ENCODE results near the gene NUP93.
"Not testable (repeated sequence)": the region's sequence is repeated elsewhere in the genome, so short reads cannot be mapped to it uniquely, and the experiment has no call there.

Gene NUP93

DNA sequence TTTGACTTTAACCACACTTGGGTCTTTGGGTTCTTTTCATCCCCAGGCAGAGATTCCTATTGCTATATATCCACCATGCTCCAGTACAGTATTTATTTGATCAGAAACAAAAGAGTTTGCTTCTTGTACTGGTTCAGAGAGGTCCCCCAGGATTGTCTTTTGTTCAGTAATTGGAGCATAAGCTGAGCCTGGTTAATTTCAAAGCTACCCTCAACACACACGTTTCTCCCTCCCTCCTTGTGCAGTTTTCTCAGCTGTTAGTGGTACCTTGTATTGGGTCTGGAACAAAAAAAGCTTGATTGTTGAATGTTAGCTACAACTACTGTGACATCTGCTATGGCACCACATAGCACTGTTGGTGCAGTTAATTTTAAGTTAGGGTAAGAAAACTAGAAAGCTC, 50.0 kb downstream of the NUP93 start:
- DNase-seq (ENCODE audit: low read depth) = no peak

- no peak for DNase-seq (ENCODE audit: low read depth)
Observed at GRCh38 chr16:56780646-56781045, 50.7 kb downstream of the NUP93 start.

GRCh38 chr16:56781528-56781961, 51.6 kb downstream of the NUP93 start:
- DNase-seq (ENCODE audit: low read depth) = no peak

DNA sequence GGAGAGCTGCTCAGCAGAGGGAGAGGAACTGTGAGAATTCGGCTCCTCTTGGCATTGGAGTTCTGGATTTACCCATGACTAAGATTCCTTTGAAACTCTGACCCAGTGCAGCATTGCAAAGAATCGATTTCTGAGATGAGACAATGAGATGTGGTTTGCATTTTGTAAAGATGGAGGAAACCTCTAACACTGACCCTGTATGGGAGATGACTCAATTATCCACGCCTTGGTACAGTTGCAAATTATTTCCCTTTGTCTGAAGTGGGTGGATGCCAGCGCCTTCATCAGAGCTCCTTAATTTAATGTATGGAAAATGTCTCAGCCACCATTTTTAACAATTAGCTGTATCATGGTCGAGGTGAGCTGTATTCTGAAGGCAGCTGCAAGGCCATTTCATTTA, 53.4 kb downstream of the NUP93 start:
- no peak for DNase-seq (ENCODE audit: low read depth)

GRCh38 chr16:56785317-56785716, 55.4 kb downstream of the NUP93 start:
- DNase-seq (ENCODE audit: low read depth) = no peak

DNA sequence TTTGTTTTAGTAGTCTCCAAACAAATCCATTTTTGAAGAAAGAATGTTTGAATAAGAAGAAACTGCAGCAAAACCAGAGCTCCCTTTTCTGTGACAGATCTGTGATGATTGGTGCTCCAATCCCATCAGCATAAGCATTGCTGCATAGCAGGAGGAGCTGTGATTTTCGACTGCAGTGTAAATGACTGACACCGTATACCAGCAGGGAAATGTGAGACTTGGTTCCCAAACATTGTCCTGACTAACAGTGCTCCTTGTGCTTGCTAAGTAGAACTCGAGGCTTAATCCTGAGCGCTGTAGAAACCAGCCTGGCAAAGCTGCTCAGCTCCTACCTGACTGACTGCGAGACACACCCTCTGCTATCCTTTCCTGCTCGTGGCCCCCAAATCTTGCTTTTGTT, 57.2 kb downstream of the NUP93 start:
- no peak for DNase-seq (ENCODE audit: low read depth)

DNA sequence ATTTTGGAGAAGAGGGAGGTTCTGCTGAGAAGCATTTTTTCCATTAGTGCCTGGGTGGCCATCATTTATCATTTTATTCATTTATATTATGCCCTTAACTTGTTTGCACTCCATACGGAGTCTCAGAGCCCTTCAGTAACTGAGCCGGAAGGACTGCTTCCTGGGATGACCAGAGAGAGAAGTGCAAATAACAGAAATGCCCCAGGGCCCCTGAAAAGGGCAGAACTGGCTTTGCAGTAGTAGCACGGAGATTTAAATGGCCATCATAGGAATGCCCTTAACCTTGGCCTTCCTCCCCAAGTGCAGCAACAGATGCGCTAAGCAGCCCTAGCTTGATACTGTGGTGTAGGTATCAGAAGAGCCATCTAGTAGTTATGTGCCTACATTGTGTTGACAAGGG, 58.5 kb downstream of the NUP93 start:
- no peak for DNase-seq (ENCODE audit: low read depth)

DNA sequence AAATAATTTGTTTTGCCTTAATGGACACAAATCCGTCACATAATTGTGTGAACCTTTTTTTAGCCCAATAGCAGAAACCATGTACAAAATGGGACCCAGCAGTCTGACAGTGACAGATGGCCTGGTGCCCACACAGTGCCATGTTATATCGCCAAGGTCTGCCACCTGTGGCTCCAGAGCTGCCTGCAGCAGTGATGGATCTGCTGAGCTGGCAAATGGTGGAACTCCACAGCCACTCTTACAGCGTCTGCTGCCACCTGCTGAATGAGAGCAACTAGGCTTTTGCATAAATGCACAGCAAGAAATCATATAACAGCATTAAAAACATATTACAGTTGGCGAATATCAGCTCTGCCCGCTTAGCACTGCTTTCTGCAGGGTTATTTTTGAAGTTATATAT, 59.4 kb downstream of the NUP93 start:
- DNase-seq (ENCODE audit: low read depth) = no peak

DNA sequence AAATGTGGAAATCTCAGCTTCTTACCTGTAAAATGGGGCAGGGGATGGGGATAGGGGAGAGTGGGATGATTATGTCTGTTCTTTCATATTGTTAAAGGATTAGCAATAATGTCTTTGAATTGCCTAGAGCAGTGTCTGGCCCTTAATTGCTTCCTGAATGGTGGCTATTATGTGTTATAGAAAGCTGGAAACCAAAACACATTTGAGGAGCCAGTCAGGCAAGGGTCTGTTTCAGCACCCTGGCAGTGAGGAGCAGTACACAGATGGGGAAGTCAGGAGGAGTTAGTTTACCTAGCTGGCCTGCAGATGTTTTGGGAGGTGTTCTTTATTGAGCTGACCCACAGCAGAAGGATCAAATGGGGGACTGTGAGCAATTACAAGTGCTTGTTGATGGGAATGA, 63.0 kb downstream of the NUP93 start:
- DNase-seq (ENCODE audit: low read depth) = no peak

GRCh38 chr16:56793492-56793891, 63.6 kb downstream of the NUP93 start:
- DNase-seq (ENCODE audit: low read depth) = no peak

DNA sequence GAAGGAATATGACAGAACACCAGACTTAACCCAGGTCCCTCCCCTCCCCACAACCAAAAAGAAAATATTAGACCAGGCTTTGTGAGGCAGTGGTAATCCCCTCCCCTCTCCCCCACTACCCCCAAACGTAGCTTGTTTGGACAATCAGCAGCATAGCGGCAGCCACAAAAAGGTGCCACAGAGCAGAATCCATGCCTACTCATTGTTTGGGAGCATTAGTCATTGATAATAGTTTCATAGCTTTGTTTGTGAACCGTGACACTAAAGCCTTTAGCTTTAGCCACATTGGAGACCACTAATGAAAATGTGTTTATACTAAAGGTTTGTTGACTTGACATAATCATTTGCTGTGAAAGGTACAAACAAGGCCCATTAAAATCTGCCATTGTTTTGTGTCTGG, 65.1 kb downstream of the NUP93 start:
- no peak for DNase-seq (ENCODE audit: low read depth)

- not testable (repeated sequence) for DNase-seq (ENCODE audit: low read depth)
Observed at GRCh38 chr16:56797038-56797437, 67.1 kb downstream of the NUP93 start.

DNA sequence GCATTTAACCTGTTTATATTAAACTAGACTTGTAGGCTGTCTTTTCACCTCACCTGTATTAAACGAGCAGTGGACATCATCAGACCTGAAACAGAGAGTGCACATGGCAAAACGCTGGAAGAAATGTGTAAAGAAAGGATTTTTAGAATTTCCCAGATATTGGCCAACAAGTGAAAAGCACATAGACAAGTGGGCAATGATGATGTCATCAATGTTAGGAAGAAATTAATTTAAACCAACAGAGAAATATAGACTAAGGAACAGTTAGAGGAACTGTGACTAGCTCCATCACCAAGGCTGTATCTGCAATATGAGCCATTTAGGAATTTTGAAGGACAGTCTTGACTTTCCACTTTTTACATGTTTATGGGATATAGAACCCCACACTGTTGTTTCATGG, 67.9 kb downstream of the NUP93 start:
- no peak for DNase-seq (ENCODE audit: low read depth)

- DNase-seq (ENCODE audit: low read depth) = no peak
Observed at GRCh38 chr16:56798955-56799354, 69.0 kb downstream of the NUP93 start.

- no peak for DNase-seq (ENCODE audit: low read depth)
Observed at GRCh38 chr16:56800355-56800754, 70.4 kb downstream of the NUP93 start.

DNA sequence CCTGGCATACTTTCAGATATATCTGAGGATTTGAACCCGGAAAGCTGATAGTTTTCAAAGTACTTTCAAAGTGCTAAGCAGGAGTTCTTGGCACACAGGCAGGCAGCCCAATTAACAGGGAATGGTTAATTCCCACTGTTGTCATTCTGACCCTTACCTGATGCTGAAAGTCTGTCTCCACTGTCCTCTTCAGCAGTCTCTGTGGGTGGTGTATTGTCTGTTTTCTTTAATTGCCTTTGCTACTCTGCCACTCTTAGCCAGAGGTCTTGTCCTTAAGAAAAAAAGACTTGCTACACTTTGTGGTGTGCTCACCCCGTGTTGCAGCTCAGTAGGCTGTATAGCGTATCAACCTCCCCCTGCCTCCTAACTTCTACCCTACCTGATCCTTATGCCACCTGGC, 71.8 kb downstream of the NUP93 start:
- DNase-seq (ENCODE audit: low read depth) = no peak

DNA sequence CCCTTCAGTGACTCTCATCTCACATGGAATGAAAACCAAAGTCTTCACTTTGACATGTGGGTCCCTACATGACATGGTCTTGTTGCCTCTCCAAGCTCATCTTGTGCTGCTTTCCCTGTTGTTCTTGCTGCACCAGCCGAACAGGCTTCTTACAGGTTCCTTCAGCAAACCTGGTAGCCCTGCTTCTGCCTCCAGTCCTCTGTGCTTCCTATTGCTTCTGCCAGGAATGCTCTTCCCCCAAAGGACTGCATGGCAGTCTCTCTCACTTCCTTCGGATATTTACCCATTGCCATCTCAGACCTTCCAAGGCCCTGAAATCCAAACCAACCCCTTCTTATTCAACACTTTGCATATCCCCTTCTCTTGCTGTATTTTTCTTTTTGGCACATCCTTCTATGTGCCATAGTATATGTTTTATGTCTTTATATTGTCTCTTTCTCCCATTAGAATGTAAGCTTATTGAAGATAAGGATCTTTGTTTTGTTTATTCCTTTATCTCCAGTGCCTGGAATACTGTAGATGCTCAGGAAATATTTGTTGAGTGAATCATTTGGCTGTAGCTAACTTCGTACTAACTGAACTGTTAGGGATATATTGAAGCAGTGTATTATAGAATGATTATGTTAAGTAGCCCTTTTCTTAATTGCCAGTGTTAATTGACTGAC, 77.2 kb downstream of the NUP93 start:
- no peak for DNase-seq (ENCODE audit: low read depth)

GRCh38 chr16:56807676-56808067, 77.7 kb downstream of the NUP93 start:
- not testable (repeated sequence) for DNase-seq (ENCODE audit: low read depth)

- no peak for DNase-seq (ENCODE audit: low read depth)
Observed at GRCh38 chr16:56810954-56811353, 81.0 kb downstream of the NUP93 start.

GRCh38 chr16:56811602-56812001, 81.7 kb downstream of the NUP93 start:
- not testable (repeated sequence) for DNase-seq (ENCODE audit: low read depth)

DNA sequence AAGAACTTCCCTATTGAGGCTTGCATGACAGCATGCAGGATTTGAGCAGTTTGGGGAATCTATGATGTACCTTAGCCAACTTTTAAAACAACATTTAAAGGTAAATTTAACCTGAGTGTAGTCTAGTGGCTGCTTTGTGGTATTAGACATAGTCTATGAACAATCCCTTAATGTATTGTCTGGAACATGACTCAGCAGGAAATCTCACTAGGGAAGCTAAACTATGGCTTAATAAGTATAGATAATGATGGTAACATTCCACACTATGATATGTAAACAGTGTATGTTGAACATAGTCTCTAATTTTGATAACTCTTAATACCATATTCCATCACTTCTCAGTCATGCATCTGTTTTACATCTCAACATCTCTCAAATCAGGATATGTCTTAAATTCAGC, 83.0 kb downstream of the NUP93 start:
- no peak for DNase-seq (ENCODE audit: low read depth)

GRCh38 chr16:56814537-56815432, 84.9 kb downstream of the NUP93 start:
- no peak for DNase-seq (ENCODE audit: low read depth)

- no peak for DNase-seq (ENCODE audit: low read depth)
Observed at GRCh38 chr16:56815721-56816120, 85.8 kb downstream of the NUP93 start.

DNA sequence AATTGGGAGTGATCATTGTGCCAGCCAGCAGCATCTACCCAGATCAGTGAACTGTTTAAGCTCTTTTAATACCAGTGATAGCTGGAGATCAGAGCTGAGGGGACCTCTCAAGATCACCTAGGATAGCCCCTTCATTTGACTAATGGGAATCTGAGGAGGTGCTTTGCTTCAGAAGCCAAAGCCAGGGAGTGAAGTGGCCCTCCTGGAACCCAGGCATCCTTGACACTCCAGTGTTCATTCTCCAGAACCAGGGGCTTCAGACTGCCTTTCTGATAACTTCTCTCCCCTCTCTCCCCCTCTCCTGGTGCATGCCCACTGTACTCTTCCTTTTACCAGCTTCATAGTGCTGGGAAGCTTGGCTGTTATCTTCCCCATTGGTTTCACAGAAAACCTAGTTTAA, 87.1 kb downstream of the NUP93 start:
- DNase-seq (ENCODE audit: low read depth) = no peak

All from GM04503 (cell line).